Right lobe of liver (tissue), 4 donors: ENCODE results near the gene CYFIP1.

Experiments
- CTCF ChIP-seq, 4 donors: fragments of 200-600 bp in 3 of 4; fragments of 450-650 bp in 1 of 4; IDR thresholded peaks; one replicate each; pipeline versions ENCODE4 v1.5.1 to v1.8.0; 2016 to 2022; ENCODE audit warnings: antibody characterized with exemption in 4 of 4, mild to moderate bottlenecking in 2 of 4
- POLR2A ChIP-seq: fragments of 450-650 bp; IDR thresholded peaks from one replicate; pipeline ENCODE4 v1.6.1; 2017; ENCODE audit warnings: antibody characterized with exemption, mild to moderate bottlenecking
- donor health status: DM: no; HTN: no; CAD: no.
- donor health status: DM: no; HTN: no; CAD: no.
- donor health status: DM: no; HTN: yes; CAD: no.

GRCh38 chr15:22907161-22907950 lies 72.8 kb downstream of the CYFIP1 start:
- TF ChIP-seq CTCF (IDR thresholded peaks at IDR 0.05) (no peak), POLR2A (no peak)
